PC-3 (cell line): Measurements from ENCODE around the gene MPZL1.

ENCODE experiments used
- EZH2 ChIP-seq: fragments of 300-600 bp; sonication (generic); IDR thresholded peaks from one replicate; pipeline ENCODE4 v1.6.1; 2017; ENCODE audit warnings: antibody characterized with exemption, mild to moderate bottlenecking, low read length; ENCODE audit not compliant: unreplicated experiment
- EZH2phosphoT487 ChIP-seq: fragments of 300-600 bp; sonication (generic); IDR thresholded peaks from 2 replicates; pipeline ENCODE4 v1.6.1; 2018; ENCODE audit warnings: mild to moderate bottlenecking, antibody characterized with exemption, low read length, borderline replicate concordance
- TF ChIP-seq, protein P1 (sequence below): fragments of 300-600 bp; sonication (generic); conservative IDR thresholded peaks from 2 replicates; pipeline ENCODE4 v1.5.1; 2017; ENCODE audit warnings: antibody characterized with exemption, low read depth, mild to moderate bottlenecking, low read length

DNA sequence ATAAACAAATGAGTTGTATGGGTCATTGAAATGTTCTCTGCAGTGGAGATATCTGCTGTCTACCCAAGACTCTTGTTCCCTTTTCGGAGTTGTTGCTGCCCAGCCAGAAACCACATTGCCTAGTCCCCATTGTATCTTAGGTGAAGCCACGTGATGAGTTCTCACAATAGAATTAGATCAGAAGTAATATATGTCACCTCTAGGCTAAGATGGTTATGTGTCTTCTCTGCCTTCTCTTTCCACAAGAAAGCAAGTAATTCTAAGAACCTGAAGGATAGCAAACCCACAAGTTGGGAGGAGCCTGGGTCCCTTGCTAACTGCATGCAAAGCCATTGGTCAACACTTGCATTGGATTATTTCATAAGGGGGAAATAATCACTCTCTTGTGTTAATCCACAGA is 115.5 kb downstream of the MPZL1 start:
- TF ChIP-seq, protein P1, sequence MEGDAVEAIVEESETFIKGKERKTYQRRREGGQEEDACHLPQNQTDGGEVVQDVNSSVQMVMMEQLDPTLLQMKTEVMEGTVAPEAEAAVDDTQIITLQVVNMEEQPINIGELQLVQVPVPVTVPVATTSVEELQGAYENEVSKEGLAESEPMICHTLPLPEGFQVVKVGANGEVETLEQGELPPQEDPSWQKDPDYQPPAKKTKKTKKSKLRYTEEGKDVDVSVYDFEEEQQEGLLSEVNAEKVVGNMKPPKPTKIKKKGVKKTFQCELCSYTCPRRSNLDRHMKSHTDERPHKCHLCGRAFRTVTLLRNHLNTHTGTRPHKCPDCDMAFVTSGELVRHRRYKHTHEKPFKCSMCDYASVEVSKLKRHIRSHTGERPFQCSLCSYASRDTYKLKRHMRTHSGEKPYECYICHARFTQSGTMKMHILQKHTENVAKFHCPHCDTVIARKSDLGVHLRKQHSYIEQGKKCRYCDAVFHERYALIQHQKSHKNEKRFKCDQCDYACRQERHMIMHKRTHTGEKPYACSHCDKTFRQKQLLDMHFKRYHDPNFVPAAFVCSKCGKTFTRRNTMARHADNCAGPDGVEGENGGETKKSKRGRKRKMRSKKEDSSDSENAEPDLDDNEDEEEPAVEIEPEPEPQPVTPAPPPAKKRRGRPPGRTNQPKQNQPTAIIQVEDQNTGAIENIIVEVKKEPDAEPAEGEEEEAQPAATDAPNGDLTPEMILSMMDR, result no peak
- TF ChIP-seq EZH2, result no peak
- TF ChIP-seq EZH2phosphoT487, result no peak
